Measurements from ENCODE around the gene FUCA2.

The FUCA2 gene, protein sequence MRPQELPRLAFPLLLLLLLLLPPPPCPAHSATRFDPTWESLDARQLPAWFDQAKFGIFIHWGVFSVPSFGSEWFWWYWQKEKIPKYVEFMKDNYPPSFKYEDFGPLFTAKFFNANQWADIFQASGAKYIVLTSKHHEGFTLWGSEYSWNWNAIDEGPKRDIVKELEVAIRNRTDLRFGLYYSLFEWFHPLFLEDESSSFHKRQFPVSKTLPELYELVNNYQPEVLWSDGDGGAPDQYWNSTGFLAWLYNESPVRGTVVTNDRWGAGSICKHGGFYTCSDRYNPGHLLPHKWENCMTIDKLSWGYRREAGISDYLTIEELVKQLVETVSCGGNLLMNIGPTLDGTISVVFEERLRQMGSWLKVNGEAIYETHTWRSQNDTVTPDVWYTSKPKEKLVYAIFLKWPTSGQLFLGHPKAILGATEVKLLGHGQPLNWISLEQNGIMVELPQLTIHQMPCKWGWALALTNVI

DNA sequence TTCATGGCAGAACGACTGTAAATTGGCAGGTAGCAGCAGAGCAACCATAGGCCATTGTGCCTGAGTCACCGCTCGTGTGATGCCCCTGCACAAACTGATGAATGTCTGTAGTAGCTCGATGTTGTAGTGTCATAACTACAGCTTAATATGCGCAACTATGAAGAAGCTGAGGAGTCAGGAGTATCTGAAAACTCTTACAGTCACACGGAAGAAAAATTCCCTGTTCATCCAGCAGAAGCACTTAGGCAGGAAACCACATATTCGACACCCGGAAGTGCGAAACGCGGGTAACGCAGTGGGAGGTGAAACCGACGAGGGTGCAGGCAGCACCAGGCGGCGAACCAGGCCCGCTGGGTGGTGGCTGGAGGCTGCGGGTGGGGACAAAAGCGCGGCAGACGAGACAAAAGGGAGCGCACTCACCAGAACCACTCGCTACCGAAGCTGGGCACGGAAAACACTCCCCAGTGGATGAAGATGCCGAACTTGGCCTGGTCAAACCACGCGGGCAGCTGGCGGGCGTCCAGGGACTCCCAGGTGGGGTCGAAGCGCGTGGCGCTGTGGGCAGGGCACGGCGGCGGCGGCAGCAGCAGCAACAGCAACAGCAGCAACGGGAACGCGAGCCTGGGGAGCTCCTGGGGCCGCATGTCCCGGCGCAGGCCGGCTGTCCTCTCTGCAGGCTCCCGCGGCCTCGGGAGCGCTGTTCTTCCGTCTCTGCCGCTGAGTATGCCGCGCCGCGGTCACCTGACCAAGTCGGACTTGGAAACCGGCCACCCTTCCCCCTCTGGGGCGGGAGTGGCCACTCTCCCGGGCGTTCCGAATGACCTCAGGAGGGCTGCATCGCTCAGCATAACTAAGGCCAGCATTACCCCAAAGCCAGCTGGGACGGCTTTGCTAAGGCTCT lies at the start of gene FUCA2:
FUCA2 (minus strand) TSS at position 730 of the 901 bp plus-strand sequence; CDS start at position 644, 86 bp downstream.
- TF ChIP-seq, protein P1, sequence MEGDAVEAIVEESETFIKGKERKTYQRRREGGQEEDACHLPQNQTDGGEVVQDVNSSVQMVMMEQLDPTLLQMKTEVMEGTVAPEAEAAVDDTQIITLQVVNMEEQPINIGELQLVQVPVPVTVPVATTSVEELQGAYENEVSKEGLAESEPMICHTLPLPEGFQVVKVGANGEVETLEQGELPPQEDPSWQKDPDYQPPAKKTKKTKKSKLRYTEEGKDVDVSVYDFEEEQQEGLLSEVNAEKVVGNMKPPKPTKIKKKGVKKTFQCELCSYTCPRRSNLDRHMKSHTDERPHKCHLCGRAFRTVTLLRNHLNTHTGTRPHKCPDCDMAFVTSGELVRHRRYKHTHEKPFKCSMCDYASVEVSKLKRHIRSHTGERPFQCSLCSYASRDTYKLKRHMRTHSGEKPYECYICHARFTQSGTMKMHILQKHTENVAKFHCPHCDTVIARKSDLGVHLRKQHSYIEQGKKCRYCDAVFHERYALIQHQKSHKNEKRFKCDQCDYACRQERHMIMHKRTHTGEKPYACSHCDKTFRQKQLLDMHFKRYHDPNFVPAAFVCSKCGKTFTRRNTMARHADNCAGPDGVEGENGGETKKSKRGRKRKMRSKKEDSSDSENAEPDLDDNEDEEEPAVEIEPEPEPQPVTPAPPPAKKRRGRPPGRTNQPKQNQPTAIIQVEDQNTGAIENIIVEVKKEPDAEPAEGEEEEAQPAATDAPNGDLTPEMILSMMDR (conservative IDR thresholded peaks at IDR 0.05; ENCODE audit: low read depth, low read length) = no peak
- no peaks in the 10 kb centered on the region for H3K27me3 ChIP-seq (ENCODE audit: insufficient read depth, low read depth)
- peak within 1 kb of the TSS; percentile 79 for H3K4me2 ChIP-seq
- H2AFZ ChIP-seq (ENCODE audit: low read depth) = peak within 1 kb of the TSS; percentile 53
- H3K79me2 ChIP-seq (ENCODE audit: insufficient read depth, low read depth) = 0 out of 2 replicates have a peak, but pooled peaks cover 5% of the 10 kb centered on the region
- H4K20me1 ChIP-seq (ENCODE audit: insufficient read depth) = no peaks in the 10 kb centered on the region
- H3K4me3 ChIP-seq (IDR thresholded peaks at IDR 0.05; ENCODE audit: insufficient read depth, low read depth, low read length) = peak within 1 kb of the TSS; percentile 46
- no peaks in the 10 kb centered on the region for H3K36me3 ChIP-seq (ENCODE audit: insufficient read depth)
- H3K9ac ChIP-seq = peak within 1 kb of the TSS; percentile 90
- H3K4me1 ChIP-seq (ENCODE audit: low read depth, poor library complexity, severe bottlenecking) = peaks cover 5% of the 10 kb centered on the region
- peak within 1 kb of the TSS; percentile 76 for H3K27ac ChIP-seq

DNA sequence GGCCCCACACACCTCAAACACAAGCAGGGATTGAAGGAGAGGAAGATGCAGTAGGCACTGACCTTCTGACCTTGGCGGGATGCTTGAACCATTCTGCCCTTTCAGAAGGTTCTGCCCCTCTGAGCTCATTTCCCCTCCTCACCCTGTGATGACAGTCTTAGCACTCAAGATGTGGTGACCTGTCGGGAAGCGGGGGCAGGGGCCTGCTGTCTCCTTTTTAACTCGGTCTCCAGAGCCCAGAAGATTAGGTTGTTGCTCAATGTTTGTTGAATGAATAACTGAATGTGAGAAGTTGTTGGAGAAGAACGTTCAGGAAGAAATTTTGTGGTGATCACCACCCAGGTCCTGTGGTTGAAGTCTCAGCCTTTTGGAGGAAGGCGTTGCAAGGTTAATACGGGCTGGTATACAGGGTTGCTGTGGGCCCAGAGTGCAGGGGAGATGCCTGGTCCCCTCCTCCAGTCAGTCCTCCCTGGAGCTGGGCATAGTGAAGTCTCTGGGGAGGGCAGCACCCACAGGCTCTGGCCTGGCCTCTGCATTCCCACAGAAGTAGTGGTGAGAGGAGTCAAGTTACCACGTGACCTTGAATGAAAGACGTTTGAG lies 49.7 kb upstream of the FUCA2 start:
- H3K4me3 ChIP-seq (IDR thresholded peaks at IDR 0.05; ENCODE audit: insufficient read depth, low read depth, low read length) = no peak overlapping the region
- no peak overlapping the region for H3K9ac ChIP-seq
- H4K20me1 ChIP-seq (ENCODE audit: insufficient read depth) = no peaks in the 10 kb centered on the region
- H2AFZ ChIP-seq (ENCODE audit: low read depth) = no peak overlapping the region
- no peaks in the 10 kb centered on the region for H3K27me3 ChIP-seq (ENCODE audit: insufficient read depth, low read depth)
- H3K4me1 ChIP-seq (ENCODE audit: low read depth, poor library complexity, severe bottlenecking) = no peaks in the 10 kb centered on the region
- H3K27ac ChIP-seq = no peak overlapping the region
- no peak overlapping the region for H3K4me2 ChIP-seq
- no peaks in the 10 kb centered on the region for H3K36me3 ChIP-seq (ENCODE audit: insufficient read depth)
- H3K79me2 ChIP-seq (ENCODE audit: insufficient read depth, low read depth) = no peaks in the 10 kb centered on the region
- TF ChIP-seq, protein P1 (conservative IDR thresholded peaks at IDR 0.05; ENCODE audit: low read depth, low read length) = no peak

DNA sequence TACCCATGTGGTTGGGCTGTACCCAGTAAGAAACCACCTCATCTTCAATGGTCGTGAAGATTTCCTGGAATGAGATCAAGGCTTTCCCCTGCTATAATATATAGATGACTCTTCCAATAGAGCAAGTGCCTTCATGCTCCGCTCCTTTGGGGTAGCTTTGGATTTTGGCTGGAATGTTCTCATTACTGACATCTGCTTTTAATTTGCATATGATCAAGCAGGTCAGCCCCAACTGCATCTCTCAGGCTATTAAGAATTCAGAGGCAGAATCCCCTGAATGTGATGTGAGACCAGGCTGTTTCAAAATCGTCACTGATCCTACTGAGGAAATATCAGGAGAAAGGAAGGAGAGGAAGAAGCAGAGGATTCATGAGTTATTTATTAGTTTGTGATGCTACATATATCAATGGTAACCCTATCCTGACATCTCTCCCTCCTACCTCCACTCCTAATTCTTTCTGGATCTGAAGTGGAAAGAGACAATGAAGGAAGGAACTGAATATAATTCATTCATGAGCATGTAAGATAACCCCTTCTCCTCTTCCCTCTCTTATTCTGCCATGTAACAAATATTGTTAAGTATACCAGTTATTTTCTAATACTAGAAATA lies 47.6 kb upstream of the FUCA2 start:
- H3K79me2 ChIP-seq (ENCODE audit: insufficient read depth, low read depth) = no peaks in the 10 kb centered on the region
- TF ChIP-seq, protein P1 (conservative IDR thresholded peaks at IDR 0.05; ENCODE audit: low read depth, low read length) = no peak
- H3K27me3 ChIP-seq (ENCODE audit: insufficient read depth, low read depth) = no peaks in the 10 kb centered on the region
- no peak overlapping the region for H3K27ac ChIP-seq
- H3K4me3 ChIP-seq (IDR thresholded peaks at IDR 0.05; ENCODE audit: insufficient read depth, low read depth, low read length) = no peak overlapping the region
- H3K36me3 ChIP-seq (ENCODE audit: insufficient read depth) = no peaks in the 10 kb centered on the region
- no peak overlapping the region for H3K9ac ChIP-seq
- H2AFZ ChIP-seq (ENCODE audit: low read depth) = no peak overlapping the region
- H3K4me1 ChIP-seq (ENCODE audit: low read depth, poor library complexity, severe bottlenecking) = no peaks in the 10 kb centered on the region
- no peaks in the 10 kb centered on the region for H4K20me1 ChIP-seq (ENCODE audit: insufficient read depth)
- no peak overlapping the region for H3K4me2 ChIP-seq

DNA sequence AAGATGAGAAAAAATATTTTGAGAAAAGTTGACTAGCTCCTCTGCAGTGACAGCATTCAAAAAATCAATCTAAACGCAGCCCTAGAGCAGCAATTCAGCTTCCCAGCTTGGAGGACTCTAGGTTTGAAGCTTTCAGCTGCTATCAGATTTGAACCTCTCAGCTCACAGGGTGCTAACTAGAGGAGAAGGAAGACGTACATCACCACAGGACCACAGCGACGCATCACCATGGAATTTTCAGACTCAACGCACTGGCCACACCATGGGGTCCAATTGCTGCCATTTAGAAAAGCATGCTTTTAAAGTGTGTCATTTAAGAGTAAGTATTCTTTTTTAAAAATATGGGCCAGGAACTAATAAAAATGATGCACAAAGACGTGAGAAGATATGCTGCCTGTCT lies 45.0 kb upstream of the FUCA2 start:
- TF ChIP-seq, protein P1 (conservative IDR thresholded peaks at IDR 0.05; ENCODE audit: low read depth, low read length) = no peak
- H2AFZ ChIP-seq (ENCODE audit: low read depth) = no peak overlapping the region
- H4K20me1 ChIP-seq (ENCODE audit: insufficient read depth) = no peaks in the 10 kb centered on the region
- no peak overlapping the region for H3K4me2 ChIP-seq
- H3K36me3 ChIP-seq (ENCODE audit: insufficient read depth) = no peaks in the 10 kb centered on the region
- H3K27me3 ChIP-seq (ENCODE audit: insufficient read depth, low read depth) = no peaks in the 10 kb centered on the region
- no peak overlapping the region for H3K27ac ChIP-seq
- no peaks in the 10 kb centered on the region for H3K4me1 ChIP-seq (ENCODE audit: low read depth, poor library complexity, severe bottlenecking)
- no peaks in the 10 kb centered on the region for H3K79me2 ChIP-seq (ENCODE audit: insufficient read depth, low read depth)
- no peak overlapping the region for H3K4me3 ChIP-seq (IDR thresholded peaks at IDR 0.05; ENCODE audit: insufficient read depth, low read depth, low read length)
- H3K9ac ChIP-seq = no peak overlapping the region

All from KMS-11 (cell line).